H9 (cell line): Measurements from ENCODE around the gene CNTD1. TPM values are rescaled to one million over a fixed set of nuclear protein-coding genes. Genes with fewer than 3 reads are reported as not detected.

Source experiments
- DNase-seq: peaks from one replicate; pipeline ENCODE4 v3.0.0-alpha.2; 2017
- H2AFZ ChIP-seq: one replicate; pipeline ENCODE4 v1.6.1; 2013; ENCODE audit warnings: mild to moderate bottlenecking, low read length, control low read depth, moderate library complexity
- H2AK5ac ChIP-seq: 2 replicates; pipeline ENCODE4 v1.6.1; 2013; ENCODE audit warnings: low read length, control low read depth, mixed read lengths; ENCODE audit not compliant: insufficient read length
- H2BK120ac ChIP-seq: one replicate; pipeline ENCODE4 v1.6.1; 2013; ENCODE audit warnings: low read depth, mild to moderate bottlenecking, low read length, control low read depth, inconsistent platforms; ENCODE audit not compliant: poor library complexity, severe bottlenecking
- H2BK12ac ChIP-seq: 2 replicates; pipeline ENCODE4 v1.6.1; 2013; ENCODE audit warnings: low read length, control low read depth, mixed read lengths, low read depth; ENCODE audit not compliant: insufficient read length
- H2BK15ac ChIP-seq: 2 replicates; pipeline ENCODE4 v1.6.1; 2013; ENCODE audit warnings: low read depth, low read length, control low read depth
- H2BK20ac ChIP-seq: one replicate; pipeline ENCODE4 v1.6.1; 2013; ENCODE audit warnings: low read depth, mild to moderate bottlenecking, low read length, control low read depth, inconsistent platforms; ENCODE audit not compliant: poor library complexity, severe bottlenecking
- H2BK5ac ChIP-seq: 2 replicates; pipeline ENCODE4 v1.6.1; 2013; ENCODE audit warnings: low read length, control low read depth, mixed read lengths; ENCODE audit not compliant: insufficient read length
- H3K14ac ChIP-seq: 2 replicates; pipeline ENCODE4 v1.6.1; 2013; ENCODE audit warnings: low read length, control low read depth; ENCODE audit not compliant: insufficient read depth
- H3K18ac ChIP-seq: 2 replicates; pipeline ENCODE4 v1.6.1; 2013; ENCODE audit warnings: low read depth, mild to moderate bottlenecking, mixed read lengths, low read length, control low read depth; ENCODE audit not compliant: insufficient read length
- H3K23ac ChIP-seq: 2 replicates; pipeline ENCODE4 v1.6.1; 2013; ENCODE audit warnings: low read length, control low read depth, mixed read lengths, low read depth; ENCODE audit not compliant: insufficient read length
- H3K23me2 ChIP-seq: 2 replicates; pipeline ENCODE4 v1.6.1; 2013; ENCODE audit warnings: low read depth, mild to moderate bottlenecking, mixed read lengths, low read length, control low read depth; ENCODE audit not compliant: insufficient read length, poor library complexity, severe bottlenecking
- H3K27ac ChIP-seq: 2 replicates; pipeline ENCODE4 v1.5.1; 2013; ENCODE audit warnings: low read length, control low read depth, mixed read lengths, low read depth; ENCODE audit not compliant: insufficient read length
- H3K27me3 ChIP-seq: 2 replicates; pipeline ENCODE4 v1.6.1; 2013; ENCODE audit warnings: low read length, control low read depth, inconsistent platforms; ENCODE audit not compliant: insufficient read depth
- H3K4ac ChIP-seq: 2 replicates; pipeline ENCODE4 v1.6.1; 2013; ENCODE audit warnings: low read depth, mild to moderate bottlenecking, control low read depth, inconsistent platforms, low read length, moderate library complexity
- H3K4me1 ChIP-seq: 2 replicates; pipeline ENCODE4 v1.6.1; 2013; ENCODE audit warnings: low read length, control low read depth, inconsistent platforms; ENCODE audit not compliant: insufficient read depth
- H3K4me2 ChIP-seq: 2 replicates; pipeline ENCODE4 v1.6.1; 2013; ENCODE audit warnings: low read length, control low read depth, mixed read lengths; ENCODE audit not compliant: insufficient read length, insufficient read depth
- H3K56ac ChIP-seq: 2 replicates; pipeline ENCODE4 v1.6.1; 2013; ENCODE audit warnings: low read depth, mild to moderate bottlenecking, mixed read lengths, low read length, control low read depth; ENCODE audit not compliant: insufficient read length
- H3K79me1 ChIP-seq: 2 replicates; pipeline ENCODE4 v1.6.1; 2013; ENCODE audit warnings: low read depth, mild to moderate bottlenecking, moderate library complexity, low read length, control low read depth, inconsistent platforms; ENCODE audit not compliant: insufficient read depth, poor library complexity, severe bottlenecking
- H3K79me2 ChIP-seq: 2 replicates; pipeline ENCODE4 v1.6.1; 2013; ENCODE audit warnings: low read length, control low read depth, inconsistent platforms; ENCODE audit not compliant: insufficient read depth
- H3K9ac ChIP-seq: 2 replicates; pipeline ENCODE4 v1.6.1; 2013; ENCODE audit warnings: low read length, control low read depth, mixed read lengths; ENCODE audit not compliant: insufficient read length; ENCODE audit errors: extremely low read depth
- H3K9me3 ChIP-seq: one replicate; pipeline ENCODE4 v1.6.1; 2013; ENCODE audit warnings: low read depth, low read length, inconsistent platforms; ENCODE audit not compliant: control insufficient read depth
- H3T11ph ChIP-seq: one replicate; pipeline ENCODE4 v1.6.1; 2013; ENCODE audit warnings: mild to moderate bottlenecking, low read length, control low read depth, inconsistent platforms
- H4K20me1 ChIP-seq: one replicate; pipeline ENCODE4 v1.6.1; 2013; ENCODE audit not compliant: control insufficient read depth, insufficient read length, insufficient read depth
- H4K5ac ChIP-seq: 2 replicates; pipeline ENCODE4 v1.6.1; 2013; ENCODE audit warnings: low read depth, mild to moderate bottlenecking, mixed read lengths, low read length, control low read depth; ENCODE audit not compliant: insufficient read length
- H4K8ac ChIP-seq: replicated peaks from 2 replicates; pipeline ENCODE4 v1.6.1; 2013; ENCODE audit warnings: low read length, control low read depth, mixed read lengths, low read depth; ENCODE audit not compliant: insufficient read length
- H4K91ac ChIP-seq: 2 replicates; pipeline ENCODE4 v1.6.1; 2013; ENCODE audit warnings: low read depth, mild to moderate bottlenecking, moderate library complexity, mixed read lengths, low read length, control low read depth; ENCODE audit not compliant: insufficient read length
- H3K27ac Mint-ChIP-seq, 3 experiments: 2 replicates in 2 of 3; 3 replicates in 1 of 3; pipeline ENCODE4 v1.8.0; 2020 to 2021; ENCODE audit warnings: mixed read lengths in 3 of 3, mild to moderate bottlenecking in 1 of 3, moderate library complexity in 1 of 3
- H3K27me3 Mint-ChIP-seq: 2 replicates; pipeline ENCODE4 v1.8.0; 2021; ENCODE audit warnings: low read depth, mild to moderate bottlenecking, moderate library complexity, mixed read lengths
- H3K36me3 Mint-ChIP-seq, 3 experiments: 2 replicates in 2 of 3; 3 replicates in 1 of 3; pipeline ENCODE4 v1.8.0; 2020 to 2021; ENCODE audit warnings: low read depth in 3 of 3, mixed read lengths in 3 of 3; ENCODE audit not compliant: insufficient read depth in 1 of 3
- H3K4me1 Mint-ChIP-seq, 2 experiments: 2 replicates each; pipeline ENCODE4 v1.8.0; 2020; ENCODE audit warnings: mixed read lengths in 2 of 2
- H3K4me3 Mint-ChIP-seq, 2 experiments: 2 replicates in 1 of 2; 3 replicates in 1 of 2; pipeline ENCODE4 v1.8.0; 2020 to 2021; ENCODE audit warnings: mild to moderate bottlenecking in 2 of 2, mixed read lengths in 2 of 2, moderate library complexity in 1 of 2
- H3K9me3 Mint-ChIP-seq, 2 experiments: 2 replicates in 1 of 2; 3 replicates in 1 of 2; pipeline ENCODE4 v1.8.0; 2020; ENCODE audit warnings: mild to moderate bottlenecking in 2 of 2, mixed read lengths in 2 of 2, moderate library complexity in 1 of 2
- WGBS: extraction: QIAGEN DNeasy Blood & Tissue Kit; methylation state at CpG from one replicate; pipeline ENCODE4 v1.1.7; 2013; ENCODE audit warnings: missing lambda C conversion rate, low lambda C conversion rate, mixed read lengths; ENCODE audit not compliant: insufficient read length; ENCODE audit errors: extremely low coverage; 5-methylcytosine and 5-hydroxymethylcytosine counted together
- total RNA-seq: library from RNA; stranded (reverse); gene quantifications from 2 replicates; pipeline ENCODE4 v1.2.1, GENCODE V29; 2021
- TF ChIP-seq, protein P1 (sequence below): fragments of 200-600 bp; sonication (generic); conservative IDR thresholded peaks from 3 replicates; pipeline ENCODE4 v1.8.0; 2021; ENCODE audit warnings: antibody characterized with exemption, mild to moderate bottlenecking

The CNTD1 gene
- total RNA-seq, 1 experiment from 2014 or later, result not detected

DNA sequence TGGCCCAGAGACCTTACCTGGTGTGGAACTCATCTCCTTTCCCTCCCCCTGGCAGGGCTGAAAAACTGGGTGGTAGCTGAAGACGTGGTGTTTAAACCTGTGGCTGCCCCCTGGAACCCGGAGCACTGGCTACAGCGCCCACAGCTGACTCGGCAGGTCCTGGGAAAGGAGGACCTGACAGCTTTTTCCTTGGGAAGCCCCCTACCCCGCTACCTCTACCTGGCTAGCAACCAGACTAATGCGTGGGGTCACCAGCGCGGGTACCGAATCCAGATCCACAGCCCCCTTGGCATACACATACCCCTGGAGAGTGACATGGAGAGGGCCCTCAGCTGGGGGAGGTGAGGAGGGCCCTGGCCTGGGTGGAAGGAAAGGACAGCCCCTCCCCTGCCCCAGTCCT is 50.4 kb downstream of the CNTD1 start:
- H3K27ac Mint-ChIP-seq, result no peak overlapping the region; a peak in 2 of 7 replicates
- Histone ChIP-seq H3K9ac (no peak overlapping the region), H2BK20ac (no peak overlapping the region), H4K8ac (no peak overlapping the region), H3K23ac (no peak overlapping the region), H4K91ac (no peak overlapping the region), H3K56ac (no peak overlapping the region), H2AFZ (no peak overlapping the region), H4K20me1 (no peaks in the 10 kb centered on the region), H3K18ac (peak overlapping the region; percentile 16), H3K27me3 (no peaks in the 10 kb centered on the region), H3T11ph (no peak overlapping the region), H3K14ac (no peak overlapping the region), H2BK12ac (no peak overlapping the region), H3K4ac (no peak overlapping the region), H2AK5ac (no peak overlapping the region), H2BK5ac (no peak overlapping the region), H4K5ac (no peak overlapping the region), H3K27ac (no peak overlapping the region), H2BK15ac (no peak overlapping the region), H3K79me2 (no peaks in the 10 kb centered on the region), H3K4me2 (no peak overlapping the region), H3K4me1 (no peaks in the 10 kb centered on the region), H3K9me3 (no peaks in the 10 kb centered on the region), H3K23me2 (no peaks in the 10 kb centered on the region), H3K79me1 (no peaks in the 10 kb centered on the region), H2BK120ac (no peak overlapping the region)
- H3K4me3 Mint-ChIP-seq, result no peak overlapping the region
- no peaks in the 10 kb centered on the region for H3K27me3 Mint-ChIP-seq
- no peak for DNase-seq
- H3K9me3 Mint-ChIP-seq, result no peaks in the 10 kb centered on the region; a peak in 1 of 5 replicates
- WGBS, result no CpG with 5 or more reads among the region's 9 CpGs
- peaks cover 6 to 8% of the 10 kb centered on the region in 2 experiments; a peak in 2 of 4 replicates for H3K4me1 Mint-ChIP-seq
- peaks cover 13 to 19% (median 16%) of the 10 kb centered on the region in 3 experiments; a peak in 6 of 7 replicates for H3K36me3 Mint-ChIP-seq
- TF ChIP-seq, protein P1, sequence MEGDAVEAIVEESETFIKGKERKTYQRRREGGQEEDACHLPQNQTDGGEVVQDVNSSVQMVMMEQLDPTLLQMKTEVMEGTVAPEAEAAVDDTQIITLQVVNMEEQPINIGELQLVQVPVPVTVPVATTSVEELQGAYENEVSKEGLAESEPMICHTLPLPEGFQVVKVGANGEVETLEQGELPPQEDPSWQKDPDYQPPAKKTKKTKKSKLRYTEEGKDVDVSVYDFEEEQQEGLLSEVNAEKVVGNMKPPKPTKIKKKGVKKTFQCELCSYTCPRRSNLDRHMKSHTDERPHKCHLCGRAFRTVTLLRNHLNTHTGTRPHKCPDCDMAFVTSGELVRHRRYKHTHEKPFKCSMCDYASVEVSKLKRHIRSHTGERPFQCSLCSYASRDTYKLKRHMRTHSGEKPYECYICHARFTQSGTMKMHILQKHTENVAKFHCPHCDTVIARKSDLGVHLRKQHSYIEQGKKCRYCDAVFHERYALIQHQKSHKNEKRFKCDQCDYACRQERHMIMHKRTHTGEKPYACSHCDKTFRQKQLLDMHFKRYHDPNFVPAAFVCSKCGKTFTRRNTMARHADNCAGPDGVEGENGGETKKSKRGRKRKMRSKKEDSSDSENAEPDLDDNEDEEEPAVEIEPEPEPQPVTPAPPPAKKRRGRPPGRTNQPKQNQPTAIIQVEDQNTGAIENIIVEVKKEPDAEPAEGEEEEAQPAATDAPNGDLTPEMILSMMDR, result no peak
